Astrocyte (in vitro differentiated cells and primary cell): ENCODE results near the gene SPN. TPM values are rescaled to one million over a fixed set of nuclear protein-coding genes. Genes with fewer than 3 reads are reported as not detected.

Source experiments
- DNase-seq: peaks from one replicate; pipeline ENCODE4 v3.0.0-alpha.2; 2010; ENCODE audit warnings: low read depth
- FAIRE-seq: peaks from 2 replicates; lab custom pipeline; 2011; peaks lifted over from hg19 to GRCh38; lab: Jason Lieb, UNC
- H2AFZ ChIP-seq: 2 replicates; pipeline ENCODE4 v1.6.0; 2012; ENCODE audit warnings: low read depth, low read length, inconsistent platforms
- H3K27ac ChIP-seq: 2 replicates; pipeline ENCODE4 v1.5.1; 2011; ENCODE audit warnings: low read depth, low read length, inconsistent platforms
- H3K27me3 ChIP-seq: 2 replicates; pipeline ENCODE4 v1.6.0; 2011; ENCODE audit warnings: low read length, inconsistent platforms; ENCODE audit not compliant: insufficient read depth
- H3K36me3 ChIP-seq: 2 replicates; pipeline ENCODE4 v1.5.1; 2011; ENCODE audit warnings: low read length, inconsistent platforms; ENCODE audit not compliant: insufficient read depth
- H3K4me1 ChIP-seq: 2 replicates; pipeline ENCODE4 v1.5.1; 2011; ENCODE audit warnings: low read length, inconsistent platforms; ENCODE audit not compliant: insufficient read depth
- H3K4me2 ChIP-seq: 2 replicates; pipeline ENCODE4 v1.6.0; 2012; ENCODE audit warnings: low read length, inconsistent platforms
- H3K4me3 ChIP-seq: 2 replicates; pipeline ENCODE4 v1.5.1; 2011; ENCODE audit warnings: low read depth, mild to moderate bottlenecking, low read length, inconsistent platforms; ENCODE audit not compliant: insufficient read depth
- H3K79me2 ChIP-seq: 2 replicates; pipeline ENCODE4 v1.6.0; 2012; ENCODE audit warnings: mild to moderate bottlenecking, low read length, inconsistent platforms; ENCODE audit not compliant: insufficient read depth
- H3K9ac ChIP-seq: 2 replicates; pipeline ENCODE4 v1.6.0; 2012; ENCODE audit warnings: mild to moderate bottlenecking, low read length, inconsistent platforms
- H3K9me3 ChIP-seq: 2 replicates; pipeline ENCODE4 v1.5.1; 2012; ENCODE audit warnings: low read depth, mild to moderate bottlenecking, low read length, inconsistent platforms; ENCODE audit not compliant: insufficient read depth
- H4K20me1 ChIP-seq: 2 replicates; pipeline ENCODE4 v1.6.0; 2012; ENCODE audit warnings: low read length, inconsistent platforms; ENCODE audit not compliant: insufficient read depth
- H3K27ac Mint-ChIP-seq: one replicate; pipeline ENCODE4 v1.8.0; 2021; ENCODE audit warnings: mild to moderate bottlenecking, mixed read lengths; ENCODE audit not compliant: unreplicated experiment
- H3K27me3 Mint-ChIP-seq: one replicate; pipeline ENCODE4 v1.8.0; 2021; ENCODE audit warnings: low read depth, mixed read lengths; ENCODE audit not compliant: unreplicated experiment
- H3K36me3 Mint-ChIP-seq: one replicate; pipeline ENCODE4 v1.8.0; 2021; ENCODE audit warnings: low read depth, mixed read lengths; ENCODE audit not compliant: unreplicated experiment
- H3K4me1 Mint-ChIP-seq: one replicate; pipeline ENCODE4 v1.8.0; 2021; ENCODE audit warnings: low read depth, mixed read lengths; ENCODE audit not compliant: unreplicated experiment
- H3K4me3 Mint-ChIP-seq: one replicate; pipeline ENCODE4 v1.8.0; 2021; ENCODE audit warnings: mild to moderate bottlenecking, moderate library complexity, mixed read lengths; ENCODE audit not compliant: unreplicated experiment
- H3K9me3 Mint-ChIP-seq: one replicate; pipeline ENCODE4 v1.8.0; 2021; ENCODE audit warnings: mild to moderate bottlenecking, mixed read lengths; ENCODE audit not compliant: unreplicated experiment
- EZH2 ChIP-seq: IDR thresholded peaks from 2 replicates; pipeline ENCODE4 v1.6.1; 2012; ENCODE audit warnings: mild to moderate bottlenecking, low read length, inconsistent platforms; ENCODE audit not compliant: insufficient read depth
- total RNA-seq: library from RNA; stranded (reverse); gene quantifications from 2 replicates; pipeline ENCODE4 v1.2.1, GENCODE V29; 2021
- TF ChIP-seq, protein P1 (sequence below): IDR thresholded peaks from 2 replicates; pipeline ENCODE4 v1.5.1; 2011; ENCODE audit warnings: low read depth, mild to moderate bottlenecking, inconsistent platforms, low read length, moderate library complexity; ENCODE audit not compliant: insufficient read depth

Gene SPN
- total RNA-seq, 1 donor from 2014 or later, result 0.07 TPM

GRCh38 chr16:29658705-29659104, 4.3 kb upstream of the SPN start:
- H2AFZ ChIP-seq, result no peak overlapping the region
- H3K4me1 Mint-ChIP-seq, result peaks cover 2% of the 10 kb centered on the region
- no peaks in the 10 kb centered on the region for H3K36me3 Mint-ChIP-seq
- peaks cover 8% of the 10 kb centered on the region for H3K27me3 Mint-ChIP-seq
- no peak overlapping the region for H3K27ac Mint-ChIP-seq
- no peak overlapping the region for H3K9ac ChIP-seq
- H3K79me2 ChIP-seq, result no peaks in the 10 kb centered on the region
- H3K27ac ChIP-seq, result no peak overlapping the region
- H4K20me1 ChIP-seq, result no peaks in the 10 kb centered on the region
- no peaks in the 10 kb centered on the region for H3K4me1 ChIP-seq
- FAIRE-seq (no peak), DNase-seq (no peak)
- no peak overlapping the region for H3K4me3 ChIP-seq
- H3K9me3 Mint-ChIP-seq, result no peaks in the 10 kb centered on the region
- no peaks in the 10 kb centered on the region for H3K27me3 ChIP-seq
- no peak overlapping the region for H3K4me2 ChIP-seq
- TF ChIP-seq EZH2, result no peak
- TF ChIP-seq, protein P1, sequence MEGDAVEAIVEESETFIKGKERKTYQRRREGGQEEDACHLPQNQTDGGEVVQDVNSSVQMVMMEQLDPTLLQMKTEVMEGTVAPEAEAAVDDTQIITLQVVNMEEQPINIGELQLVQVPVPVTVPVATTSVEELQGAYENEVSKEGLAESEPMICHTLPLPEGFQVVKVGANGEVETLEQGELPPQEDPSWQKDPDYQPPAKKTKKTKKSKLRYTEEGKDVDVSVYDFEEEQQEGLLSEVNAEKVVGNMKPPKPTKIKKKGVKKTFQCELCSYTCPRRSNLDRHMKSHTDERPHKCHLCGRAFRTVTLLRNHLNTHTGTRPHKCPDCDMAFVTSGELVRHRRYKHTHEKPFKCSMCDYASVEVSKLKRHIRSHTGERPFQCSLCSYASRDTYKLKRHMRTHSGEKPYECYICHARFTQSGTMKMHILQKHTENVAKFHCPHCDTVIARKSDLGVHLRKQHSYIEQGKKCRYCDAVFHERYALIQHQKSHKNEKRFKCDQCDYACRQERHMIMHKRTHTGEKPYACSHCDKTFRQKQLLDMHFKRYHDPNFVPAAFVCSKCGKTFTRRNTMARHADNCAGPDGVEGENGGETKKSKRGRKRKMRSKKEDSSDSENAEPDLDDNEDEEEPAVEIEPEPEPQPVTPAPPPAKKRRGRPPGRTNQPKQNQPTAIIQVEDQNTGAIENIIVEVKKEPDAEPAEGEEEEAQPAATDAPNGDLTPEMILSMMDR, result no peak
- H3K4me3 Mint-ChIP-seq, result no peak overlapping the region
- H3K36me3 ChIP-seq, result no peaks in the 10 kb centered on the region
- H3K9me3 ChIP-seq, result no peaks in the 10 kb centered on the region

- H3K27ac ChIP-seq, result no peak overlapping the region
- no peak overlapping the region for H3K27ac Mint-ChIP-seq
- H3K4me3 ChIP-seq, result no peak overlapping the region
- no peaks in the 10 kb centered on the region for H3K79me2 ChIP-seq
- peaks cover 8% of the 10 kb centered on the region for H3K27me3 Mint-ChIP-seq
- H3K9ac ChIP-seq, result no peak overlapping the region
- no peaks in the 10 kb centered on the region for H3K9me3 Mint-ChIP-seq
- H3K36me3 Mint-ChIP-seq, result no peaks in the 10 kb centered on the region
- H2AFZ ChIP-seq, result no peak overlapping the region
- H3K4me1 Mint-ChIP-seq, result peaks cover 8% of the 10 kb centered on the region
- no peak overlapping the region for H3K4me2 ChIP-seq
- H3K9me3 ChIP-seq, result no peaks in the 10 kb centered on the region
- no peak overlapping the region for H3K4me3 Mint-ChIP-seq
- no peaks in the 10 kb centered on the region for H4K20me1 ChIP-seq
- no peaks in the 10 kb centered on the region for H3K4me1 ChIP-seq
- DNase-seq (no peak), FAIRE-seq (no peak)
- no peak for TF ChIP-seq EZH2
- TF ChIP-seq, protein P1, result no peak
- H3K36me3 ChIP-seq, result no peaks in the 10 kb centered on the region
- no peaks in the 10 kb centered on the region for H3K27me3 ChIP-seq
Measured at GRCh38 chr16:29662000-29662728, 883 bp upstream of the SPN start.

DNA sequence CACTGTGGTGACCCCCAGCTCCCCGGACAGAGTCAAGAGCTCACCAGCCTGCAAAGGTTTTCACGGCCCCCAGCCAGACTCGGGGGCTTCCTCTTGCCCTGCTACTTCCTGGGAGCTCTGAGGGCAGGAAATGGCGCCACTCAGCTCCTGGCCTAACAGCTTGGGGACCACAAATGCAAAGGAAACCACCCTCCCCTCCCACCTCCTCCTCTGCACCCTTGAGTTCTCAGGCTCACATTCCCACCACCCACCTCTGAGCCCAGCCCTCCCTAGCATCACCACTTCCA, 375 bp upstream of the SPN start:
- no peaks in the 10 kb centered on the region for H3K9me3 Mint-ChIP-seq
- H3K36me3 ChIP-seq, result no peaks in the 10 kb centered on the region

More for the DNA sequence above, 375 bp upstream of the SPN start:
- Histone ChIP-seq H3K9me3 (no peaks in the 10 kb centered on the region), H3K9ac (no peak overlapping the region), H3K4me3 (no peak overlapping the region), H4K20me1 (no peaks in the 10 kb centered on the region), H3K27ac (no peak overlapping the region), H3K4me1 (no peaks in the 10 kb centered on the region), H3K79me2 (no peaks in the 10 kb centered on the region), H3K27me3 (no peaks in the 10 kb centered on the region), H3K4me2 (no peak overlapping the region), H2AFZ (no peak overlapping the region)
- FAIRE-seq, result no peak
- DNase-seq, result no peak
- TF ChIP-seq, protein P1, result no peak
- no peak for TF ChIP-seq EZH2
- H3K27me3 Mint-ChIP-seq, result peaks cover 8% of the 10 kb centered on the region
- no peak overlapping the region for H3K4me3 Mint-ChIP-seq
- H3K27ac Mint-ChIP-seq, result no peak overlapping the region
- H3K36me3 Mint-ChIP-seq, result no peaks in the 10 kb centered on the region
- peaks cover 8% of the 10 kb centered on the region for H3K4me1 Mint-ChIP-seq
